HepG2 (cell line): Measurements from ENCODE around the gene SPATA32. TPM values are rescaled to one million over a fixed set of nuclear protein-coding genes. Genes with fewer than 3 reads are reported as not detected.

ENCODE experiments used
- ATAC-seq: fragments of 200-7000 bp; cut with Tn5 transposase; 3 replicates; pipeline ENCODE4 v1.9.1; 2020; ENCODE audit warnings: mild to moderate bottlenecking, moderate library complexity
- BruUV-seq: library from RNA; stranded (reverse); fragments of 400-500 nt; replicated peaks from 2 replicates; lab custom pipeline; 2021; lab: Mats Ljungman, UMichigan
- CTCF ChIA-PET: fragments of 300-600 bp; formaldehyde crosslinking; extraction: SDS; loops from one replicate; lab custom pipeline; 2021; ENCODE audit warnings: low total read pairs, inconsistent platforms, low intra/inter-chr PET ratio; lab: Yijun Ruan, JAX
- POLR2A ChIA-PET: fragments of 350-600 bp; sonication (Branson Sonifier 250); formaldehyde crosslinking; loops from one replicate; lab custom pipeline; 2020; ENCODE audit warnings: antibody characterized with exemption, inconsistent platforms; lab: Yijun Ruan, JAX
- DNase-seq: peaks from one replicate; pipeline ENCODE4 v3.0.0-alpha.2; 2015; ENCODE audit warnings: low spot score
- FAIRE-seq: peaks from 3 replicates; lab custom pipeline; 2011; peaks lifted over from hg19 to GRCh38; lab: Jason Lieb, UNC
- H2AFZ ChIP-seq: one replicate; pipeline ENCODE4 v1.6.1; 2011; ENCODE audit warnings: low read length, inconsistent platforms
- H3K27ac ChIP-seq: fragments of 300-600 bp; 3 replicates; pipeline ENCODE4 v1.8.0; 2011; ENCODE audit warnings: mixed run types, mild to moderate bottlenecking, mixed read lengths, low read length, inconsistent platforms; ENCODE audit not compliant: insufficient read depth; ENCODE audit errors: extremely low read length
- H3K27me3 ChIP-seq, 2 experiments: fragments of 200-600 bp in 1 of 2; 2 replicates in 1 of 2; 3 replicates in 1 of 2; pipeline versions ENCODE4 v1.6.0 to v1.8.0; 2011; ENCODE audit warnings: low read length in 2 of 2, mild to moderate bottlenecking in 2 of 2, moderate library complexity in 2 of 2, inconsistent platforms in 1 of 2; ENCODE audit not compliant: insufficient read depth in 2 of 2, control insufficient read depth in 1 of 2
- H3K36me3 ChIP-seq, 2 experiments: fragments of 200-600 bp in 1 of 2; replicated peaks in 1 of 2; 2 replicates in 1 of 2; 3 replicates in 1 of 2; pipeline versions ENCODE4 v1.5.1 to v1.8.0; 2011; ENCODE audit warnings: low read length in 2 of 2, inconsistent platforms in 1 of 2; ENCODE audit not compliant: insufficient read depth in 2 of 2, control insufficient read depth in 1 of 2
- H3K4me1 ChIP-seq: 2 replicates; pipeline ENCODE4 v1.5.1; 2012; ENCODE audit warnings: low read length, inconsistent platforms; ENCODE audit not compliant: insufficient read depth
- H3K4me2 ChIP-seq: 2 replicates; pipeline ENCODE4 v1.6.0; 2011; ENCODE audit warnings: low read depth, low read length, inconsistent platforms
- H3K4me3 ChIP-seq, 3 experiments: fragments of 200-600 bp in 1 of 3; sonication (generic), shearing (Covaris generic) in 1 of 3; replicated peaks in 1 of 3; 2 replicates each; pipeline ENCODE4 v1.5.1; 2011 to 2016; ENCODE audit warnings: low read length in 3 of 3, inconsistent platforms in 2 of 3, low read depth in 2 of 3, mild to moderate bottlenecking in 2 of 3, control low read depth in 1 of 3, mixed read lengths in 1 of 3; ENCODE audit not compliant: insufficient read depth in 1 of 3
- H3K79me2 ChIP-seq: one replicate; pipeline ENCODE4 v1.6.1; 2011; ENCODE audit warnings: low read length, inconsistent platforms; ENCODE audit not compliant: insufficient read depth
- H3K9ac ChIP-seq: 2 replicates; pipeline ENCODE4 v1.6.0; 2011; ENCODE audit warnings: mild to moderate bottlenecking, low read depth, low read length, inconsistent platforms; ENCODE audit not compliant: insufficient read depth
- H3K9me3 ChIP-seq: 2 replicates; pipeline ENCODE4 v1.5.1; 2012; ENCODE audit warnings: mild to moderate bottlenecking, low read length
- H4K20me1 ChIP-seq: 2 replicates; pipeline ENCODE4 v1.6.0; 2011; ENCODE audit warnings: inconsistent platforms, mild to moderate bottlenecking, low read length, moderate library complexity; ENCODE audit not compliant: insufficient read depth
- EP300 ChIP-seq, 3 experiments: sonication (generic) in 1 of 3; formaldehyde crosslinking in 1 of 3; IDR thresholded peaks; 2 replicates each; pipeline versions ENCODE4 v1.5.1 to v1.6.1; 2011 to 2020; ENCODE audit warnings: low read depth in 2 of 3, low read length in 2 of 3, borderline replicate concordance in 1 of 3, improper control_type of control experiment in 1 of 3, mild to moderate bottlenecking in 1 of 3, missing genetic modification reagents in 1 of 3, moderate library complexity in 1 of 3
- FOXO4 ChIP-seq: sonication (generic); formaldehyde crosslinking; conservative IDR thresholded peaks from 2 replicates; pipeline ENCODE4 v1.8.1; 2023; ENCODE audit warnings: missing genetic modification reagents
- MTA1 ChIP-seq: sonication (generic); formaldehyde crosslinking; IDR thresholded peaks from 2 replicates; pipeline ENCODE4 v1.4.0; 2020; ENCODE audit warnings: missing genetic modification reagents, mild to moderate bottlenecking, borderline replicate concordance
- MTERF4 ChIP-seq: sonication (generic); formaldehyde crosslinking; IDR thresholded peaks from 2 replicates; pipeline ENCODE4 v1.8.0; 2023; ENCODE audit warnings: mild to moderate bottlenecking, missing genetic modification reagents
- SRSF9 ChIP-seq: fragments of 200-400 bp; formaldehyde crosslinking; IDR thresholded peaks from 2 replicates; pipeline ENCODE4 v1.6.1; 2018; ENCODE audit warnings: borderline replicate concordance, mild to moderate bottlenecking, low read depth, low read length; ENCODE audit not compliant: insufficient read depth, poor library complexity, severe bottlenecking
- ZFP62 ChIP-seq: sonication (generic); formaldehyde crosslinking; IDR thresholded peaks from 2 replicates; pipeline ENCODE4 v1.4.0; 2020; ENCODE audit warnings: missing genetic modification reagents
- ZNF383 ChIP-seq: sonication (generic); formaldehyde crosslinking; IDR thresholded peaks from 2 replicates; pipeline ENCODE4 v1.4.0; 2020; ENCODE audit warnings: missing genetic modification reagents, mild to moderate bottlenecking, borderline replicate concordance
- WGBS: methylation state at CpG from one replicate; pipeline ENCODE4 v1.1.6; 2017; ENCODE audit warnings: low lambda C conversion rate; 5-methylcytosine and 5-hydroxymethylcytosine counted together
- in situ Hi-C: cut with HindIII; loops from 2 replicates; pipeline ENCODE4 v1.10.0; 2017; ENCODE audit warnings: low pct_unique_long_range_greater_than_20kb; ENCODE audit not compliant: extremely low pct_ligation_motif_present
- intact Hi-C: fragments of 100-400 bp; cut with micrococcal nuclease; formaldehyde crosslinking; loops from one replicate; pipeline ENCODE4 v1.10.0; 2022; ENCODE audit not compliant: unreplicated experiment
- polyA plus RNA-seq, 8 experiments: library from polyadenylated mRNA; depleted of rRNA in 3 of 8; stranded (reverse) in 7 of 8; unstranded in 1 of 8; fragments of >200 nt; fragmentation: Illumina TruSeq in 4 of 8; extraction: Trizol in 4 of 8; gene quantifications; 2 replicates each; pipeline versions ENCODE4 v1.2.1 to v1.2.3, GENCODE V29; 2011 to 2016; ENCODE audit warnings: low read depth in 4 of 8, missing spikeins in 1 of 8, mixed read lengths in 1 of 8; ENCODE audit not compliant: insufficient read depth in 1 of 8
- total RNA-seq, 5 experiments: library from RNA; depleted of rRNA; stranded (reverse); fragments of >200 nt; fragmentation: Illumina TruSeq; extraction: Trizol; gene quantifications; 2 replicates each; pipeline ENCODE4 v1.2.3, GENCODE V29; 2016; ENCODE audit warnings: low read depth in 1 of 5
- TF ChIP-seq, protein P1 (sequence below): sonication (generic); formaldehyde crosslinking; conservative IDR thresholded peaks from 2 replicates; pipeline ENCODE4 v1.4.0; 2020; ENCODE audit warnings: missing genetic modification reagents
- TF ChIP-seq, protein P2 (sequence below), 2 experiments: IDR thresholded peaks; 2 replicates each; pipeline ENCODE4 v1.6.1; 2011 to 2012; ENCODE audit warnings: low read length in 2 of 2, borderline replicate concordance in 1 of 2, low read depth in 1 of 2, mild to moderate bottlenecking in 1 of 2, moderate library complexity in 1 of 2

The SPATA32 gene
- total and polyA plus RNA-seq, 2 of the 13 experiments (the other 11 are each of a cell fraction or from before 2014, with no cell fraction given) = not detected

DNA sequence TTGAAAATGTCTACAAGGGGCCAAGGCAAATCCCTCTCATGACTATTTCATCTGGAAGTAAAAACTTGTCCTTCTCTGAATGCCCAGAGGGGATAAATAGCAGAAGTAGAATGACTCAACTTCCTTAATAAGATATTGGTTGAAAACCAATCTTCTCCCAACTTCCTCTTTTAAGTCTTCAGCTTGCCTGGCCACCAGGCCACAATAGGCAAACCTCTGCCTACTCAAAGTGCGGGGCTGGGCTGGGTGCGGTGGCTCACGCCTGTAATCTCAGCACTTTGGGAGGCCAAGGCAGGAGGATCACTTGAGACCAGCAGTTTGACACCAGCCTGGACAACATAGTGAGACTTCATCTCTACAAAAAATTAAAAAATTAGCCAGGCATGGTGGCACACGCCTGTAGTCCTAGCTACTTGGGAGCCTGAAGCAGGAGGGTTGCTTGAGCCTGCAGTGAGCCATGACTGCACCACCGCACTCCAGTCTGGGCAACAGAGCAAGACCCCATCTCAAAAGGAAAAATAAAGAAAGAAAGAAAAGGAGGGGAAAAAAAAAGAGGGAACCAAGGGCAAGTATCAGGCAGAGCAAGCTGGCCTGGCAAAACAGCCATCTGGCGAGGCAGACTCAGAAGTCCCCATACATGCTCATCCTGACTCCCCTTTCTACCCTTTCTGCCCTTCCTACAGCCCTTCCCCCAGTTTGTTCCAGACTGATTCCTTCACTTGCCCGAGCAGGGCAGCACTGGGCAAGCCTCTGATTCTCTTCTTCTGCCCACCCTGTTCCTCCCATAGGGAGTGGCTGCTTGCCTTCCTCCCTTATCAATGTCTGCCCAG, 34.3 kb upstream of the SPATA32 start (continued):
- TF ChIP-seq, protein P1, sequence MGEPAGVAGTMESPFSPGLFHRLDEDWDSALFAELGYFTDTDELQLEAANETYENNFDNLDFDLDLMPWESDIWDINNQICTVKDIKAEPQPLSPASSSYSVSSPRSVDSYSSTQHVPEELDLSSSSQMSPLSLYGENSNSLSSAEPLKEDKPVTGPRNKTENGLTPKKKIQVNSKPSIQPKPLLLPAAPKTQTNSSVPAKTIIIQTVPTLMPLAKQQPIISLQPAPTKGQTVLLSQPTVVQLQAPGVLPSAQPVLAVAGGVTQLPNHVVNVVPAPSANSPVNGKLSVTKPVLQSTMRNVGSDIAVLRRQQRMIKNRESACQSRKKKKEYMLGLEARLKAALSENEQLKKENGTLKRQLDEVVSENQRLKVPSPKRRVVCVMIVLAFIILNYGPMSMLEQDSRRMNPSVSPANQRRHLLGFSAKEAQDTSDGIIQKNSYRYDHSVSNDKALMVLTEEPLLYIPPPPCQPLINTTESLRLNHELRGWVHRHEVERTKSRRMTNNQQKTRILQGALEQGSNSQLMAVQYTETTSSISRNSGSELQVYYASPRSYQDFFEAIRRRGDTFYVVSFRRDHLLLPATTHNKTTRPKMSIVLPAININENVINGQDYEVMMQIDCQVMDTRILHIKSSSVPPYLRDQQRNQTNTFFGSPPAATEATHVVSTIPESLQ (CRISPR knock-in tag) = no peak

- 90% methylated on average over 3 of the region's 3 CpGs for WGBS
- no peak for ATAC-seq
- intact Hi-C loops (no loop called here), in situ Hi-C loops (no loop called here)
- BruUV-seq = no TSS peak
- no peak for DNase-seq
- FAIRE-seq = no peak
- H3K4me3 ChIP-seq = no peak overlapping the region
- CTCF ChIA-PET = no interaction called here
- H3K4me1 ChIP-seq = peaks cover 27% of the 10 kb centered on the region
- no peaks in the 10 kb centered on the region for H4K20me1 ChIP-seq
- H3K4me2 ChIP-seq = no peak overlapping the region
- no peak overlapping the region for H3K9ac ChIP-seq
- H3K79me2 ChIP-seq = peaks cover 19% of the 10 kb centered on the region
- H3K27me3 ChIP-seq = no peaks in the 10 kb centered on the region
- no peak overlapping the region for H3K27ac ChIP-seq
- H3K9me3 ChIP-seq = no peaks in the 10 kb centered on the region
- H2AFZ ChIP-seq = no peak overlapping the region
- POLR2A ChIA-PET = interaction anchor here (2.3 to 4.5 kb wide), 2 partner anchors 17 to 22 kb away, joined by 16 to 28 read pairs; partner anchors contain the start of gene MAP3K14
- peaks cover 3 to 10% of the 10 kb centered on the region in 2 experiments for H3K36me3 ChIP-seq
- no peak for TF ChIP-seq FOXO4 (CRISPR knock-in tag)
- TF ChIP-seq, protein P2, sequence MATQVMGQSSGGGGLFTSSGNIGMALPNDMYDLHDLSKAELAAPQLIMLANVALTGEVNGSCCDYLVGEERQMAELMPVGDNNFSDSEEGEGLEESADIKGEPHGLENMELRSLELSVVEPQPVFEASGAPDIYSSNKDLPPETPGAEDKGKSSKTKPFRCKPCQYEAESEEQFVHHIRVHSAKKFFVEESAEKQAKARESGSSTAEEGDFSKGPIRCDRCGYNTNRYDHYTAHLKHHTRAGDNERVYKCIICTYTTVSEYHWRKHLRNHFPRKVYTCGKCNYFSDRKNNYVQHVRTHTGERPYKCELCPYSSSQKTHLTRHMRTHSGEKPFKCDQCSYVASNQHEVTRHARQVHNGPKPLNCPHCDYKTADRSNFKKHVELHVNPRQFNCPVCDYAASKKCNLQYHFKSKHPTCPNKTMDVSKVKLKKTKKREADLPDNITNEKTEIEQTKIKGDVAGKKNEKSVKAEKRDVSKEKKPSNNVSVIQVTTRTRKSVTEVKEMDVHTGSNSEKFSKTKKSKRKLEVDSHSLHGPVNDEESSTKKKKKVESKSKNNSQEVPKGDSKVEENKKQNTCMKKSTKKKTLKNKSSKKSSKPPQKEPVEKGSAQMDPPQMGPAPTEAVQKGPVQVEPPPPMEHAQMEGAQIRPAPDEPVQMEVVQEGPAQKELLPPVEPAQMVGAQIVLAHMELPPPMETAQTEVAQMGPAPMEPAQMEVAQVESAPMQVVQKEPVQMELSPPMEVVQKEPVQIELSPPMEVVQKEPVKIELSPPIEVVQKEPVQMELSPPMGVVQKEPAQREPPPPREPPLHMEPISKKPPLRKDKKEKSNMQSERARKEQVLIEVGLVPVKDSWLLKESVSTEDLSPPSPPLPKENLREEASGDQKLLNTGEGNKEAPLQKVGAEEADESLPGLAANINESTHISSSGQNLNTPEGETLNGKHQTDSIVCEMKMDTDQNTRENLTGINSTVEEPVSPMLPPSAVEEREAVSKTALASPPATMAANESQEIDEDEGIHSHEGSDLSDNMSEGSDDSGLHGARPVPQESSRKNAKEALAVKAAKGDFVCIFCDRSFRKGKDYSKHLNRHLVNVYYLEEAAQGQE (IDR thresholded peaks at IDR 0.05; ENCODE audit: borderline replicate concordance in 1 of 2, low read depth in 1 of 2, low read length in 2 of 2) = no peak
- TF ChIP-seq SRSF9 = no peak
- TF ChIP-seq MTA1 (CRISPR knock-in tag) = no peak
- TF ChIP-seq ZFP62 (CRISPR knock-in tag) = no peak
- no peak for TF ChIP-seq MTERF4 (CRISPR knock-in tag)
- no peak for TF ChIP-seq EP300 (IDR thresholded peaks at IDR 0.05; ENCODE audit: low read depth in 2 of 2, low read length in 2 of 2)
- TF ChIP-seq EP300 (CRISPR knock-in tag; IDR thresholded peaks at IDR 0.05; ENCODE audit: borderline replicate concordance) = no peak
- TF ChIP-seq ZNF383 (CRISPR knock-in tag) = no peak
Observed at GRCh38 chr17:45294506-45294905, 32.6 kb upstream of the SPATA32 start.
